NCI-H128 (cell line): ENCODE data around the gene AKT3.
"Not testable (repeated sequence)": the region's sequence is repeated elsewhere in the genome, so short reads cannot be mapped to it uniquely, and the experiment has no call there.

Source experiments
- DNase-seq: peaks from one replicate; lab custom pipeline; 2025; ENCODE audit not compliant: unreplicated experiment; lab: John Stamatoyannopoulos, UW

The AKT3 gene

GRCh38 chr1:243842161-243842560 is 7.9 kb downstream of the AKT3 start:
- DNase-seq = no peak

GRCh38 chr1:243841507-243841906 is 8.5 kb downstream of the AKT3 start:
- no peak for DNase-seq

GRCh38 chr1:243837907-243838535 is 12.0 kb downstream of the AKT3 start:
- no peak for DNase-seq

GRCh38 chr1:243834130-243834529 is 15.9 kb downstream of the AKT3 start:
- no peak for DNase-seq

GRCh38 chr1:243831463-243831862 is 18.6 kb downstream of the AKT3 start:
- DNase-seq = no peak

- no peak for DNase-seq
These were observed 22.8 kb downstream of the AKT3 start for GRCh38 chr1:243827206-243827605.

- DNase-seq = not testable (repeated sequence)
These were observed 25.1 kb downstream of the AKT3 start for GRCh38 chr1:243824907-243825306.

- no peak for DNase-seq
These were observed 28.8 kb downstream of the AKT3 start for GRCh38 chr1:243821177-243821680.

- DNase-seq = no peak
These were observed 30.6 kb downstream of the AKT3 start for GRCh38 chr1:243819438-243819839.

- no peak for DNase-seq
These were observed 31.1 kb downstream of the AKT3 start for GRCh38 chr1:243818978-243819377.

GRCh38 chr1:243814718-243815117 is 35.3 kb downstream of the AKT3 start:
- DNase-seq = no peak

GRCh38 chr1:243807346-243807745 is 42.7 kb downstream of the AKT3 start:
- not testable (repeated sequence) for DNase-seq

GRCh38 chr1:243806310-243806709 is 43.7 kb downstream of the AKT3 start:
- no peak for DNase-seq

- DNase-seq = no peak
These were observed 47.3 kb downstream of the AKT3 start for GRCh38 chr1:243802736-243803135.

GRCh38 chr1:243801378-243801777 is 48.7 kb downstream of the AKT3 start:
- no peak for DNase-seq

- DNase-seq = no peak
These were observed 50.1 kb downstream of the AKT3 start for GRCh38 chr1:243799908-243800307.

GRCh38 chr1:243798726-243799125 is 51.3 kb downstream of the AKT3 start:
- DNase-seq = no peak

GRCh38 chr1:243796016-243796415 is 54.0 kb downstream of the AKT3 start:
- no peak for DNase-seq

- no peak for DNase-seq
These were observed 56.7 kb downstream of the AKT3 start for GRCh38 chr1:243793298-243793697.

GRCh38 chr1:243792891-243793290 is 57.2 kb downstream of the AKT3 start:
- no peak for DNase-seq

GRCh38 chr1:243792401-243792800 is 57.6 kb downstream of the AKT3 start:
- DNase-seq = no peak

- DNase-seq = no peak
These were observed 58.3 kb downstream of the AKT3 start for GRCh38 chr1:243791586-243792267.

GRCh38 chr1:243790404-243790803 is 59.6 kb downstream of the AKT3 start:
- no peak for DNase-seq
